ENCODE measurements around the gene PNPLA8. TPM values are rescaled to one million over a fixed set of nuclear protein-coding genes. Genes with fewer than 3 reads are reported as not detected.
"Not testable (repeated sequence)": the region's sequence is repeated elsewhere in the genome, so short reads cannot be mapped to it uniquely, and the experiment has no call there.

The PNPLA8 gene
- polyA plus RNA-seq, 1 donor from 2014 or later = 85.1 TPM

DNA sequence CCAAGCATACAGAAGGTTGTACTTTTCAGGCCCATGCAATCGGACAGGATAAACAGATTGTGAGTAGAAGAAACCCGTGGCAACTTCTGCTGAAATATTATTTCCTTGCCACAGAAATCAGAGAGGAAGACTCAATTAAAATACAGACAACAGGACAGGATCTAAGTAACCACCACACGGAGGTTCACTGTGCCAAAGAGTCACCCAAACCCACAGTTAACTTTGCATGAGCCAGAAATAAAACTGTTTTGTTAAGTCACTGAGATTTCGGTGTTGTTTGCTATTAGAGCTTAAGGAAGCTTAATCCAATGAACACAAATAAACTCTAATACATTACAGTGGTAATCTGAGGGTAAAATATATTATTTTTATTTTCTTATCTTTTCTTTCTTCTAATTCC is 14.0 kb downstream of the PNPLA8 start:
- Histone ChIP-seq H2AFZ (ENCODE audit: low read depth, low read length) (no peak overlapping the region), H3K27ac (ENCODE audit: low read length) (no peak overlapping the region), H3K36me3 (ENCODE audit: insufficient read depth, low read length) (peaks cover 19% of the 10 kb centered on the region), H3K4me2 (ENCODE audit: low read length) (no peak overlapping the region), H3K9ac (ENCODE audit: low read length) (no peak overlapping the region), H3K27me3 (ENCODE audit: insufficient read depth, low read depth, low read length) (no peaks in the 10 kb centered on the region), H3F3A (ENCODE audit: insufficient read depth, low read length, poor library complexity, severe bottlenecking) (no peaks in the 10 kb centered on the region), H3K9me3 (ENCODE audit: low read length) (no peaks in the 10 kb centered on the region), H4K20me1 (ENCODE audit: insufficient read depth) (no peaks in the 10 kb centered on the region), H3K9me2 (ENCODE audit: insufficient read depth, low read length) (no peaks in the 10 kb centered on the region), H3K79me2 (replicated peaks; ENCODE audit: insufficient read depth, low read length) (peaks cover 10% of the 10 kb centered on the region), H3K4me3 (ENCODE audit: low read length) (no peak overlapping the region)
- TF ChIP-seq POLR2AphosphoS5 (IDR thresholded peaks at IDR 0.05) = no peak

DNA sequence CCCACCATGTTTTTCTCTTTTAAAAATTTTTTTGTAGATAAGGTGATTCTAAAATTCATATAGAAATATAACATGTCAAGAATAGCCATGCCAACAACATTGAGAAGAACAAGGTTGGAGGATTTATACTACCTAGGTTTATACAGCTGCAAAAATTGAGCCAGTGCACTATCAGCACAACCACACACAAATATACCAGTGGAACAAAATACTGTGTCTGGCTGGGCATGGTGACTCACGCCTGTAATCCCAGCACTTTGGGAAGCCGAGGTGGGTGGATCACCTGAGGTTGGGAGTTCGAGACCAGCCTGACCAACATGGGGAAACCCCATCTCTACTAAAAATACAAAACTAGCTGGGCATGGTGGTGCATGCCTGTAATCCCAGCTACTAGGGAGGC is 21.4 kb downstream of the PNPLA8 start:
- not testable (repeated sequence) for H3K27me3 ChIP-seq (ENCODE audit: insufficient read depth, low read depth, low read length); H3K27ac ChIP-seq (ENCODE audit: low read length); H2AFZ ChIP-seq (ENCODE audit: low read depth, low read length); H3K9ac ChIP-seq (ENCODE audit: low read length); H3K9me2 ChIP-seq (ENCODE audit: insufficient read depth, low read length); H3K9me3 ChIP-seq (ENCODE audit: low read length); H3K4me2 ChIP-seq (ENCODE audit: low read length); H3K4me3 ChIP-seq (ENCODE audit: low read length); H3K36me3 ChIP-seq (ENCODE audit: insufficient read depth, low read length); H3F3A ChIP-seq (ENCODE audit: insufficient read depth, low read length, poor library complexity, severe bottlenecking); H4K20me1 ChIP-seq (ENCODE audit: insufficient read depth); H3K79me2 ChIP-seq (replicated peaks; ENCODE audit: insufficient read depth, low read length)

DNA sequence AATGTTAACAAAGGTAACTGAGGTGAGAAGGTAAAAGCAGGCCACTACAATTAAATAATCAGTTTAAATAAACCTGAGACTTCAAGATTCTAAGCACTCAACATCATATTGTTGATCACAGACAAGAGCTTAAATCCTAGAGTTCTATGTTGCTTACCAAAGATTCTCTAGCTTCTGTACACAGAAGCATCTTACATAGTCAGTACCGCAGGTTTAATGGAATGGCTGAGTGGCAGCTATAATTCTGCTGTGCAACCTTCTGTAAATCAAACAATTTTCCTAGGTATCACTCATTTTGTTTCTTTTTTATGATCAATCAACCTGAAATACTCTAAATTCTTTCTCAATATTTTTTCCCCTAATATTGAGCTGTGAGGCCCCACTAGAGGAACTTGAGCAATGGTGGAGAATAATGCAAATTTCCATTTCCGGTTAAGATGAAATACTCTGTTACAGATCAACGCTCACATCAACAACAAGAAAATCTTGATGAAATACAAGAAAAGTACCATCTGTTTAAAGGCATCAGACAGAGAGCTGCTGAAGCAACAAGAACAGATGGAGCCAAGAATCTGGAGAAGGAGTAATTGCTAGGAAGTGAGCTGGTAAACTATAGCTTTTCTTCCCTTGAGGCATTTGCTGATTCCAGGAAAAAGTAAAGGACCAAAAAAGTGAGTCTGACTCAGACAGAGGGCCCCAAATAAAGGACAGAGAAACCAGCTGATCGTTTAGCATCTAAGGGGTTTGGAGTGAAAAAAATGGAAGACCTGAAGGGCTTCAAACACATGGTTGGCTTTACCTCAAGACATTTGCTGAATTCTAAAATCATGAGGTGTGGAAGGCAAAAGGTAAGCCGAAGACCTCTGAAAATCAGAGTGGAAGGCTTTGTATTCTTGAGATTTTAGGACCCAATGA is 22.6 kb downstream of the PNPLA8 start:
- H3K4me3 ChIP-seq (ENCODE audit: low read length) = no peak overlapping the region
- no peaks in the 10 kb centered on the region for H4K20me1 ChIP-seq (ENCODE audit: insufficient read depth)
- no peaks in the 10 kb centered on the region for H3K9me2 ChIP-seq (ENCODE audit: insufficient read depth, low read length)
- no peaks in the 10 kb centered on the region for H3F3A ChIP-seq (ENCODE audit: insufficient read depth, low read length, poor library complexity, severe bottlenecking)
- no peak overlapping the region for H2AFZ ChIP-seq (ENCODE audit: low read depth, low read length)
- H3K27me3 ChIP-seq (ENCODE audit: insufficient read depth, low read depth, low read length) = no peaks in the 10 kb centered on the region
- TF ChIP-seq EZH2 (IDR thresholded peaks at IDR 0.05; ENCODE audit: borderline replicate concordance, insufficient read depth, low read length, poor library complexity, severe bottlenecking) = no peak
- TF ChIP-seq TAF1 (IDR thresholded peaks at IDR 0.05; ENCODE audit: low read depth) = no peak
- TF ChIP-seq RAD21 (conservative IDR thresholded peaks at IDR 0.05) = no peak
- TF ChIP-seq SMC3 (conservative IDR thresholded peaks at IDR 0.05; ENCODE audit: poor library complexity) = no peak
- TF ChIP-seq EP300 (conservative IDR thresholded peaks at IDR 0.05; ENCODE audit: poor library complexity, severe bottlenecking) = no peak
- TF ChIP-seq POLR2AphosphoS5 (IDR thresholded peaks at IDR 0.05) = no peak
- TF ChIP-seq, protein P1, sequence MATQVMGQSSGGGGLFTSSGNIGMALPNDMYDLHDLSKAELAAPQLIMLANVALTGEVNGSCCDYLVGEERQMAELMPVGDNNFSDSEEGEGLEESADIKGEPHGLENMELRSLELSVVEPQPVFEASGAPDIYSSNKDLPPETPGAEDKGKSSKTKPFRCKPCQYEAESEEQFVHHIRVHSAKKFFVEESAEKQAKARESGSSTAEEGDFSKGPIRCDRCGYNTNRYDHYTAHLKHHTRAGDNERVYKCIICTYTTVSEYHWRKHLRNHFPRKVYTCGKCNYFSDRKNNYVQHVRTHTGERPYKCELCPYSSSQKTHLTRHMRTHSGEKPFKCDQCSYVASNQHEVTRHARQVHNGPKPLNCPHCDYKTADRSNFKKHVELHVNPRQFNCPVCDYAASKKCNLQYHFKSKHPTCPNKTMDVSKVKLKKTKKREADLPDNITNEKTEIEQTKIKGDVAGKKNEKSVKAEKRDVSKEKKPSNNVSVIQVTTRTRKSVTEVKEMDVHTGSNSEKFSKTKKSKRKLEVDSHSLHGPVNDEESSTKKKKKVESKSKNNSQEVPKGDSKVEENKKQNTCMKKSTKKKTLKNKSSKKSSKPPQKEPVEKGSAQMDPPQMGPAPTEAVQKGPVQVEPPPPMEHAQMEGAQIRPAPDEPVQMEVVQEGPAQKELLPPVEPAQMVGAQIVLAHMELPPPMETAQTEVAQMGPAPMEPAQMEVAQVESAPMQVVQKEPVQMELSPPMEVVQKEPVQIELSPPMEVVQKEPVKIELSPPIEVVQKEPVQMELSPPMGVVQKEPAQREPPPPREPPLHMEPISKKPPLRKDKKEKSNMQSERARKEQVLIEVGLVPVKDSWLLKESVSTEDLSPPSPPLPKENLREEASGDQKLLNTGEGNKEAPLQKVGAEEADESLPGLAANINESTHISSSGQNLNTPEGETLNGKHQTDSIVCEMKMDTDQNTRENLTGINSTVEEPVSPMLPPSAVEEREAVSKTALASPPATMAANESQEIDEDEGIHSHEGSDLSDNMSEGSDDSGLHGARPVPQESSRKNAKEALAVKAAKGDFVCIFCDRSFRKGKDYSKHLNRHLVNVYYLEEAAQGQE (IDR thresholded peaks at IDR 0.05; ENCODE audit: borderline replicate concordance) = no peak
- TF ChIP-seq, protein P2, sequence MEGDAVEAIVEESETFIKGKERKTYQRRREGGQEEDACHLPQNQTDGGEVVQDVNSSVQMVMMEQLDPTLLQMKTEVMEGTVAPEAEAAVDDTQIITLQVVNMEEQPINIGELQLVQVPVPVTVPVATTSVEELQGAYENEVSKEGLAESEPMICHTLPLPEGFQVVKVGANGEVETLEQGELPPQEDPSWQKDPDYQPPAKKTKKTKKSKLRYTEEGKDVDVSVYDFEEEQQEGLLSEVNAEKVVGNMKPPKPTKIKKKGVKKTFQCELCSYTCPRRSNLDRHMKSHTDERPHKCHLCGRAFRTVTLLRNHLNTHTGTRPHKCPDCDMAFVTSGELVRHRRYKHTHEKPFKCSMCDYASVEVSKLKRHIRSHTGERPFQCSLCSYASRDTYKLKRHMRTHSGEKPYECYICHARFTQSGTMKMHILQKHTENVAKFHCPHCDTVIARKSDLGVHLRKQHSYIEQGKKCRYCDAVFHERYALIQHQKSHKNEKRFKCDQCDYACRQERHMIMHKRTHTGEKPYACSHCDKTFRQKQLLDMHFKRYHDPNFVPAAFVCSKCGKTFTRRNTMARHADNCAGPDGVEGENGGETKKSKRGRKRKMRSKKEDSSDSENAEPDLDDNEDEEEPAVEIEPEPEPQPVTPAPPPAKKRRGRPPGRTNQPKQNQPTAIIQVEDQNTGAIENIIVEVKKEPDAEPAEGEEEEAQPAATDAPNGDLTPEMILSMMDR (IDR thresholded peaks at IDR 0.05; ENCODE audit: poor library complexity, severe bottlenecking) = no peak
- no peak for TF ChIP-seq MXI1 (conservative IDR thresholded peaks at IDR 0.05; ENCODE audit: poor library complexity, severe bottlenecking)
- H3K36me3 ChIP-seq (ENCODE audit: insufficient read depth, low read length) = no peaks in the 10 kb centered on the region
- no peak overlapping the region for H3K9ac ChIP-seq (ENCODE audit: low read length)
- H3K9me3 ChIP-seq (ENCODE audit: low read length) = no peaks in the 10 kb centered on the region
- H3K27ac ChIP-seq (ENCODE audit: low read length) = no peak overlapping the region
- peaks cover 5% of the 10 kb centered on the region for H3K79me2 ChIP-seq (replicated peaks; ENCODE audit: insufficient read depth, low read length)
- no peak overlapping the region for H3K4me2 ChIP-seq (ENCODE audit: low read length)

Data from neural cell (in vitro differentiated cells).